ENCODE data around the gene LKAAEAR1. TPM values are rescaled to one million over a fixed set of nuclear protein-coding genes. Genes with fewer than 3 reads are reported as not detected.
"Not testable (repeated sequence)": the region's sequence is repeated elsewhere in the genome, so short reads cannot be mapped to it uniquely, and the experiment has no call there.

The LKAAEAR1 gene
- total RNA-seq, 2 experiments from 2014 or later: not detected

DNA sequence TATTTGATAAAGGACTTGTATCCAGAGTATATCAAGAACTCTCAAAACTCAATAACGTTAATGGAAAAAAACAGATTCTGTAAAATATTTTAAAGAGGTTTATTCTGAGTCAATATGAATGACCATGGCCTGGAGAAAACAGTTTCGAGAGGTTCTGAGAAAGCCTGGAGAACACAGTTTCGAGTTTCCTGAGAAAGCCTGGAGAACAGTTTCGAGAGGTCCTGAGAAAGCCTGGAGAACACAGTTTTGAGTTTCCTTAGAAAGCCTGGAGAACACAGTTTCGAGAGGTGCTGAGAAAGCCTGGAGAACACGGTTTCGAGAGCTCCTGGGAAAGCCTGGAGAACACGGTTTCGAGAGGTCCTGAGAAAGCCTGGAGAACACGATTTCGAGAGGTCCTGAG lies 38.7 kb upstream of the LKAAEAR1 start:
- H3K9me2 ChIP-seq (ENCODE audit: insufficient read depth, low read length); H4K20me1 ChIP-seq (ENCODE audit: insufficient read depth, low read length); H3K79me2 ChIP-seq (ENCODE audit: insufficient read depth, low read depth, low read length); H3K9me3 ChIP-seq (ENCODE audit: low read length); H3K4me3 ChIP-seq (ENCODE audit: low read depth, low read length, poor library complexity, severe bottlenecking); H3K27ac ChIP-seq (ENCODE audit: low read depth, low read length, poor library complexity, severe bottlenecking); H3K36me3 ChIP-seq (ENCODE audit: insufficient read depth, low read length); CTCF ChIA-PET (ENCODE audit: unreplicated experiment); BruUV-seq (replicated peaks); H3K4me2 ChIP-seq (ENCODE audit: low read length); DNase-seq (ENCODE audit: low spot score); POLR2A ChIA-PET; H2AFZ ChIP-seq (ENCODE audit: low read length): not testable (repeated sequence)
- intact Hi-C loops (cut with micrococcal nuclease; ENCODE audit: unreplicated experiment): loop anchor here (1.0 kb wide), 1 partner anchor 84 kb away; no protein-coding TSS in a partner anchor
- H3K4me1 ChIP-seq (ENCODE audit: insufficient read depth, low read length, poor library complexity, severe bottlenecking): peaks cover 11% of the 10 kb centered on the region

DNA sequence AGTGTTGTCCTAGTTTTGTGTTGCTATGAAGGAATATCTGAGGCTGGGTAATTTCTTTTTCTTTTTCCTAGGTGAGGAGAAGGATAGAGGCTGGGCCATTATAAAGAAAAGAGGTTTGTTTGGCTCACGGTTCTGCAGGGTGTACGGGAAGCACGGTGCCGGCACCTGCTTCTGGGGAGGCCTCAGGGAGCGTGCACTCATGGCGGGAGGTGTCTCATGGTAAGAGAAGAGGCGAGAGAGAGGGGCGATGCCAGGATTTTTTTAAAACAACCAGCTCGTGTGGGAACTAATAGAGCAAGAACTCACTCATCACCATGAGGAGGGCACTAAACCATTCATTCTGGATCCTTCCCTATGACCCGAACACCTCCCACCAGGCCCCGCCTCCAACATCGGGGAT lies 37.4 kb upstream of the LKAAEAR1 start:
- Histone ChIP-seq H3K4me3 (ENCODE audit: low read depth, low read length, poor library complexity, severe bottlenecking) (no peak overlapping the region), H3K79me2 (ENCODE audit: insufficient read depth, low read depth, low read length) (no peaks in the 10 kb centered on the region), H4K20me1 (ENCODE audit: insufficient read depth, low read length) (no peaks in the 10 kb centered on the region), H3K27ac (ENCODE audit: low read depth, low read length, poor library complexity, severe bottlenecking) (no peak overlapping the region), H3K4me1 (ENCODE audit: insufficient read depth, low read length, poor library complexity, severe bottlenecking) (peaks cover 11% of the 10 kb centered on the region), H3K9me3 (ENCODE audit: low read length) (no peaks in the 10 kb centered on the region), H2AFZ (ENCODE audit: low read length) (no peak overlapping the region), H3K4me2 (ENCODE audit: low read length) (no peak overlapping the region), H3K36me3 (ENCODE audit: insufficient read depth, low read length) (no peaks in the 10 kb centered on the region), H3K9me2 (ENCODE audit: insufficient read depth, low read length) (no peaks in the 10 kb centered on the region)
- no peak for DNase-seq (ENCODE audit: low spot score)
- BruUV-seq (replicated peaks): no TSS peak
- POLR2A ChIA-PET: no interaction called here
- intact Hi-C loops (cut with micrococcal nuclease; ENCODE audit: unreplicated experiment): no loop called here
- TF ChIP-seq, protein P1, sequence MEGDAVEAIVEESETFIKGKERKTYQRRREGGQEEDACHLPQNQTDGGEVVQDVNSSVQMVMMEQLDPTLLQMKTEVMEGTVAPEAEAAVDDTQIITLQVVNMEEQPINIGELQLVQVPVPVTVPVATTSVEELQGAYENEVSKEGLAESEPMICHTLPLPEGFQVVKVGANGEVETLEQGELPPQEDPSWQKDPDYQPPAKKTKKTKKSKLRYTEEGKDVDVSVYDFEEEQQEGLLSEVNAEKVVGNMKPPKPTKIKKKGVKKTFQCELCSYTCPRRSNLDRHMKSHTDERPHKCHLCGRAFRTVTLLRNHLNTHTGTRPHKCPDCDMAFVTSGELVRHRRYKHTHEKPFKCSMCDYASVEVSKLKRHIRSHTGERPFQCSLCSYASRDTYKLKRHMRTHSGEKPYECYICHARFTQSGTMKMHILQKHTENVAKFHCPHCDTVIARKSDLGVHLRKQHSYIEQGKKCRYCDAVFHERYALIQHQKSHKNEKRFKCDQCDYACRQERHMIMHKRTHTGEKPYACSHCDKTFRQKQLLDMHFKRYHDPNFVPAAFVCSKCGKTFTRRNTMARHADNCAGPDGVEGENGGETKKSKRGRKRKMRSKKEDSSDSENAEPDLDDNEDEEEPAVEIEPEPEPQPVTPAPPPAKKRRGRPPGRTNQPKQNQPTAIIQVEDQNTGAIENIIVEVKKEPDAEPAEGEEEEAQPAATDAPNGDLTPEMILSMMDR (conservative IDR thresholded peaks at IDR 0.05; ENCODE audit: low read length): no peak
- TF ChIP-seq EZH2phosphoT487 (IDR thresholded peaks at IDR 0.05; ENCODE audit: borderline replicate concordance, low read depth, low read length): no peak
- CTCF ChIA-PET (ENCODE audit: unreplicated experiment): no interaction called here

DNA sequence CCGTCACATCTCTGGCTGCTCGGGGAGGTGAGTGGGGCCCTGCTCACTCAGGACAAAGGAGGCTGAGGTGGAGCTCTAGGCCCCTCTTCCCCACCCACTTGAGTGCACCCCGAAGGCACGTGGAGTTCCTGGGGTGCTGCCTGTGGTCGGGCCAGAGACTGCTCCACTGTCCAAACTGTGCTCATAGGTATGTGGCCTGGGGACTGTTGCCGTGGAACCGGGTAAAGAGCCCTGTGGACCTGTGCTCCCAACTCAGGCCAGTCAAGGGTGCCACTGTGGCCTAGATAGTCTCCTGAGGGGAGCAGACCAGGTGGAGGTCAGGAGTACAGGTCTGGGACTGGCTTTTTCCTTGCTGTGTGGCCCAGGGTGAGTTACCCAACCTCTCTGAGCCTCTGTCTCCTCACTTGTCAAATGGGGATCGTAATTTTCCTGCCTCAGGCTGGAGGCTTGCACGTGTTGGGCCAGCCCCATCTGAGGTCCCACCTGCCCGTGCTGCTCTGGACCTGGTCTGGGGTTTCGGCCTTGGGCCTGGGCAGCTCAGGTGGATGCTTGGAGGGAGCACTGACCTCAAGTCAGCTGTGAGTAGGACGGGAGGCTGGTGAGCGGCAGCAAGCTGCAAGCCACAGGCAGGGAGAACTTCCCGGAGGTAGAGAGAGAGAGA lies 35.6 kb upstream of the LKAAEAR1 start:
- no peak for TF ChIP-seq EZH2phosphoT487 (IDR thresholded peaks at IDR 0.05; ENCODE audit: borderline replicate concordance, low read depth, low read length)
- TF ChIP-seq, protein P1 (conservative IDR thresholded peaks at IDR 0.05; ENCODE audit: low read length): no peak
- BruUV-seq (replicated peaks): no TSS peak
- CTCF ChIA-PET (ENCODE audit: unreplicated experiment): interaction anchor here (1.0 kb wide), 3 partner anchors 65 to 139 kb away, joined by 3 read pairs; partner anchors contain the start of gene PRPF6
- H3K9me3 ChIP-seq (ENCODE audit: low read length): no peaks in the 10 kb centered on the region
- H3K4me1 ChIP-seq (ENCODE audit: insufficient read depth, low read length, poor library complexity, severe bottlenecking): peaks cover 11% of the 10 kb centered on the region
- H3K27ac ChIP-seq (ENCODE audit: low read depth, low read length, poor library complexity, severe bottlenecking): peak overlapping the region; percentile 9
- DNase-seq (ENCODE audit: low spot score): peak; percentile 16
- intact Hi-C loops (cut with micrococcal nuclease; ENCODE audit: unreplicated experiment): loop anchor here (1.0 kb wide), 3 partner anchors 37 to 140 kb away; no protein-coding TSS in a partner anchor
- H3K79me2 ChIP-seq (ENCODE audit: insufficient read depth, low read depth, low read length): no peaks in the 10 kb centered on the region
- POLR2A ChIA-PET: interaction anchor here (0.9 to 1.2 kb wide), 2 partner anchors 68 to 392 kb away, joined by 3 read pairs; no protein-coding TSS in a partner anchor
- peak overlapping the region; percentile 52 for H3K4me2 ChIP-seq (ENCODE audit: low read length)
- peak overlapping the region; percentile 70 for H2AFZ ChIP-seq (ENCODE audit: low read length)
- H4K20me1 ChIP-seq (ENCODE audit: insufficient read depth, low read length): no peaks in the 10 kb centered on the region
- H3K36me3 ChIP-seq (ENCODE audit: insufficient read depth, low read length): no peaks in the 10 kb centered on the region
- peak overlapping the region; percentile 29 for H3K4me3 ChIP-seq (ENCODE audit: low read depth, low read length, poor library complexity, severe bottlenecking)
- no peaks in the 10 kb centered on the region for H3K9me2 ChIP-seq (ENCODE audit: insufficient read depth, low read length)

All from OCI-LY7 (cell line).